Fibroblast of villous mesenchyme (primary cell): ENCODE data around the gene CERS4. TPM values are rescaled to one million over a fixed set of nuclear protein-coding genes. Genes with fewer than 3 reads are reported as not detected.

Experiments
- DNase-seq: peaks from one replicate; pipeline ENCODE4 v3.0.0-alpha.2; 2010; ENCODE audit warnings: low read depth
- H3K4me3 ChIP-seq: 2 replicates; pipeline ENCODE4 v1.5.1; 2011; ENCODE audit warnings: low read depth, mild to moderate bottlenecking, low read length
- total RNA-seq: library from RNA; depleted of rRNA; stranded (reverse); fragments of >200 nt; gene quantifications from 2 replicates; pipeline ENCODE4 v1.2.3, GENCODE V29; 2012
- TF ChIP-seq, protein P1 (sequence below): IDR thresholded peaks from 2 replicates; pipeline ENCODE4 v1.5.1; 2012; ENCODE audit warnings: low read depth, mild to moderate bottlenecking, low read length; ENCODE audit not compliant: insufficient read depth

Gene CERS4
- total RNA-seq, 1 donor, result 6.0 TPM

DNA sequence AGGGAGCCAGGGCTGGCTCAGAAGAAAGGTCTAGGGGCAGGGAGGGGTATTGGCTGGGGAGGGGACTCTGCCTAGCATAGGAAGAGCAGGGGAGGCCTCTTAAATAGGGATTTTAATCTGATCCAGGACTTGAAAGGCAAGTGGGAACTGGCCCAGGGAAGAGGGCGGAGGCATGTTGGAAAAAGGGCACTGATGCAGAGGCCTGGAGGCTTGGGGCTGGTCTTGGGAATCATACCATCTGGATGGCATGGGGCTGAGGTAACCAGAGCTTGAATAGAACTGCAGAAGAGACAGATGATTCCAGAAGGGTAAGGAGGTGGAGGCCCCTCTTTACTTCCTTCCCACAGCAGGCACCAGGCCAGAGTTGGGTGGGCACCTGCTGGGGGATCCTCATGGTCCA lies 29.1 kb downstream of the CERS4 start:
- TF ChIP-seq, protein P1, sequence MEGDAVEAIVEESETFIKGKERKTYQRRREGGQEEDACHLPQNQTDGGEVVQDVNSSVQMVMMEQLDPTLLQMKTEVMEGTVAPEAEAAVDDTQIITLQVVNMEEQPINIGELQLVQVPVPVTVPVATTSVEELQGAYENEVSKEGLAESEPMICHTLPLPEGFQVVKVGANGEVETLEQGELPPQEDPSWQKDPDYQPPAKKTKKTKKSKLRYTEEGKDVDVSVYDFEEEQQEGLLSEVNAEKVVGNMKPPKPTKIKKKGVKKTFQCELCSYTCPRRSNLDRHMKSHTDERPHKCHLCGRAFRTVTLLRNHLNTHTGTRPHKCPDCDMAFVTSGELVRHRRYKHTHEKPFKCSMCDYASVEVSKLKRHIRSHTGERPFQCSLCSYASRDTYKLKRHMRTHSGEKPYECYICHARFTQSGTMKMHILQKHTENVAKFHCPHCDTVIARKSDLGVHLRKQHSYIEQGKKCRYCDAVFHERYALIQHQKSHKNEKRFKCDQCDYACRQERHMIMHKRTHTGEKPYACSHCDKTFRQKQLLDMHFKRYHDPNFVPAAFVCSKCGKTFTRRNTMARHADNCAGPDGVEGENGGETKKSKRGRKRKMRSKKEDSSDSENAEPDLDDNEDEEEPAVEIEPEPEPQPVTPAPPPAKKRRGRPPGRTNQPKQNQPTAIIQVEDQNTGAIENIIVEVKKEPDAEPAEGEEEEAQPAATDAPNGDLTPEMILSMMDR, result no peak
- H3K4me3 ChIP-seq, result no peak overlapping the region
- DNase-seq, result no peak

DNA sequence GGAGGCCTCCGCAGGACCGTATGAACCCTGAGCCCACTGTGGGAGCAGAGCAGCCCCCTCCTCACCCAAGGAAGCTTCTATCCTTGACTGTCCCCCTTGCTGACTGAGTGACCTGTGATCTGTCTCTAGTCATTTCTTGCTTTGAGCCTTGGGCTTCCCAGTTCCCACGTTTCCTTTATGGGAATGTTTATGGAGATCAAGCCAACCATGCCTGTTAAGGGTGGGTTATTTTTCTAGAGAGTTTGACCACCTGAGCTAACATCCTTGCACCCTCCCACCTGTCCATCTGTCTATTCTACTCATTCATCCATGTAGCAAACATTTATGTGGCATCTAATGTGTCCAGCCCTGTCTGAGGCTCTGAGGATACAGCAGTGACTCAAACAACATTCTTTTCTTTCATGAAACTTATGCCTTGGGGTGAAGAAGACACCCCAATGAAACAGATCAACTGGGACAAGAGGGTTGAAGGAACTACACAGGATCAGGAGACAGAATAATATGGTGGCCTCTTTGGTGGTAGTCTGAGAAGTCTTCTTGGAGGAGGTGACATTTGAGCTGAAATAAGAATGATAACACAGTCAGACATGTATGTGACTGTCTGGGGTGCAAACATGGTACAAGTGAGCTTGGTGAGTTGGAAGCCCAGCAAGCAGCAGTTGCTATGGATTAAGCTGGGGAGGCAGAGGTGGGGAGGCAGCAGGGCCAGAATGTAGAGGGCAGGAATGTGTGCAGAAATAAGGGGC lies 30.5 kb downstream of the CERS4 start:
- TF ChIP-seq, protein P1, result no peak
- H3K4me3 ChIP-seq, result no peak overlapping the region
- DNase-seq, result no peak

DNA sequence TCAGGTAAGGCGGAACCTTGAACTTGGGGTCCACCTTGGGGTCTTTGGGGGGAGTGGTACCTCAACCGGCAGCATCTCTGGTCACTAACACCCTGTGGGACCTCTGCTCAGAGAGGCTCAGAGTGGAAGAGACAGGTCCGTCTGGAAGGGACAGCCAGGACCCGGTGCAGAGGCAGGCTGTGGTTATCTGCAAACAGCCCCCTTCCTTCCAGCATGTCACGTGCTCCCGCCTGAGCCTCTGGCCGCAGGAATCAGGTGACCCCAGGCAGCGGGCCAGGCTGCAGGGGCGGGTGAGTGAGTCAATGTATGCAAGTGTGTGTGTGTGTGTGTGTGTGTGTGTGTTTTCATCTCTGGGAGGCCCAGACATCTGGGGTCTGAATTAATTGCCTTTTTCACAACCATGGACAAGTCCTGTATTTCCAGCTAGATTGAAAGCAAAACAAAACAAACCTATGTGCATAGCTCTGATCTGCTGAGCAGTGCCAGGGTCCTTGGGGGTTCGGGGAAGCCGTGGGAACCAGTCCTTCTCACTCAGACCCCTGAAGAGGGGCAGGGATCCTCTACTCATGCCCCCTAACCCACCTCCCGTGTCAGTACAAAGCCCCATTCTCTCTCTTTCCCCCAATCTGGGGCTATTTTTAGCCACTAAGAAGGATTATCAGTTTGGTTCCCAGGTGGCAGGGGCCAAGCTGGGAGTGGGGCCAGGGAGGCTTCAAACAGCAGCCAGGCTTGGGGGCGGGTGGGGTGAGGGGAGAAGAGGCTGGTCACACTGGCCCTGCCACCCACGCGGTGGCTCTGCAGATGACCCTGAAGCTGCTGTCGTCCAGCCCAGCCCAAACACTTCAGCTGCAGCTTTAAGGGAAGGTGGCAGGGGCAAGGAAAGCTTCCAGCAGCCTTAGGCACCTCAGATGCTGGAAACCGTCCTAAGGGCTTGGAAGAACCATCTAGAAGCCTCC lies 31.4 kb downstream of the CERS4 start:
- TF ChIP-seq, protein P1, result no peak
- peak; percentile 94 for DNase-seq
- H3K4me3 ChIP-seq, result no peak overlapping the region

DNA sequence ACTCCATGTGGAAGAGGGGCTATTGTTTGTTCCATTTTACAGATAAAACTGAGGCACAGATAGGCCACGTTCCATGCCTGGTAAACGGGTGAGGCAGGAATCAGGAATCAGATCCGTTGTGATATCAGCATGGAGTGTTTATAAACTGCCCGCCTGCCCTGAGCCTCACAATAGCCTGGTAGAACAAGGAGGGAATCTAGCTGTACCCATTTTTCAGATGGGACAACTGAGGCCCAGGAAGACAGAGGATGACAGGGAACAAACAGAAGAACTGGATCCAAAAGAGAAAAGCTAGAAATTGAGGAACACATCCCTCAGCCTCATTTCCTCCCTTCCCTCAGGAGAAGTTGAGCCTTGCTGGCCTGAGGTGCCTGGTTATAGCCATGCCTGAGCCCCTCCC lies 32.5 kb downstream of the CERS4 start:
- no peak for DNase-seq
- TF ChIP-seq, protein P1, result no peak
- H3K4me3 ChIP-seq, result no peak overlapping the region

DNA sequence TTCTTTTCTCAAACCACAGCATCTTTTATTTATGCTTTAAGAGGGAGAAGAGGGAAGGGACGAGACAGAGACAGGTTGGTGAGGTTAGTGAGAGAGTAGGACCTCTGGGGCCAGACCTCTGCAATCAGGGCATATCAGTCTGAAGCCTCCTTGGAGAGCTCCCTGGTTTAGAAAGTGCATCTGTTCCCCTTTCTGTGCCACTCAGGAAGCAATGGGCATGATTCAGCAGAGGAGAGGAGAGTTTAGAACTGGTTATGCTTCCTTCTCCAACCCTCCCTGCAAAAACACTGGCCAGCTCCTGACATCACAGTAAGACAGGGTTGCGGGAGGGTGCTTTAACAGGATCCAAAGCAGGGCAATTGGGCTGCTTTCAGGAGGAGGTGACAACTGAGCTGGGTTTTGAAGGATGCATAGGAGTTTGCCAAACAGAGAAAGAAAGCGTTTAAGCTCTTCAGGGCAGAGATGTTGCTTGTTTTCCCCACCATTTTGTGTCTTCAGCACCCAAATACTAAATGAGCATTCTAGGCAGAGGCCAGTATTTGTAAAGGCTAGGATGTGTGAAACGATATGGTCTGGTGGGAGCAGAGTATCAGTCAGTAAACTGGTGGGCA lies 33.1 kb downstream of the CERS4 start:
- no peak for DNase-seq
- TF ChIP-seq, protein P1, result no peak
- H3K4me3 ChIP-seq, result no peak overlapping the region

DNA sequence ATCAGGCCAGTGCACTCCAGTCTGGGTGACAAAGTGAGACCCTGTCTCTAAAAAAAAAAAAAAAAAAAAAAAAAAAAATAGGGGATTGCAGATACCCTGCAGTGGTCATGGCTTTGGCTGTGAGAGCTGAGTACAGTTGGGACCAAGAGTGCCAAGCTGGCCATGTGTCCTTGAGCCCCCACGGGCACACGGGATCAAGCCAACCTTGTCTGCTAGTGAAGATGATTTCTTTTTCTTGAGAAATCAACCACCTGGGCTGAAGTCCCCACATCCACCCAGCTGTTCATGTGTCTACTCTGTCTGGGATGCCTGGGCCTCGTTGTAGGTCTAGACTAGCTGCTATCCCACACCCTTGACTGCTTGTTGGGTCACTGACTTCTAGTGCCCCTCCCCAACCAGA lies 34.0 kb downstream of the CERS4 start:
- no peak for DNase-seq
- no peak overlapping the region for H3K4me3 ChIP-seq
- TF ChIP-seq, protein P1, result no peak
